RWPE2 (cell line): ENCODE results near the gene ELOVL7.

Experiments
- ATAC-seq: fragments of 200-7000 bp; cut with Tn5 transposase; 3 replicates; pipeline ENCODE4 v1.9.1; 2021; ENCODE audit warnings: low read depth
- DNase-seq: peaks from one replicate; pipeline ENCODE4 v3.0.0-alpha.2; 2020; ENCODE audit warnings: low spot score
- H3K27ac ChIP-seq: fragments of 450-650 bp; 2 replicates; pipeline ENCODE4 v1.5.1; 2017; ENCODE audit warnings: mild to moderate bottlenecking; ENCODE audit not compliant: poor library complexity, severe bottlenecking
- H3K27me3 ChIP-seq: fragments of 250-450 bp; sonication (Bioruptor Pico); 2 replicates; pipeline ENCODE4 v1.5.1; 2021; ENCODE audit warnings: mild to moderate bottlenecking, moderate library complexity; ENCODE audit not compliant: insufficient read depth, poor library complexity, severe bottlenecking
- H3K36me3 ChIP-seq: fragments of 250-450 bp; sonication (Bioruptor Pico); 2 replicates; pipeline ENCODE4 v1.5.1; 2020; ENCODE audit warnings: low read depth, mild to moderate bottlenecking, moderate library complexity
- H3K4me1 ChIP-seq: fragments of 250-450 bp; sonication (Bioruptor Pico); 2 replicates; pipeline ENCODE4 v1.5.1; 2021; ENCODE audit warnings: mild to moderate bottlenecking, moderate library complexity; ENCODE audit not compliant: insufficient read depth, poor library complexity, severe bottlenecking
- H3K4me3 ChIP-seq: fragments of 250-450 bp; sonication (Bioruptor Pico); 2 replicates; pipeline ENCODE4 v1.5.1; 2021; ENCODE audit warnings: mild to moderate bottlenecking, moderate library complexity; ENCODE audit not compliant: severe bottlenecking
- H3K9me3 ChIP-seq: fragments of 250-450 bp; sonication (Bioruptor Pico); 2 replicates; pipeline ENCODE4 v1.5.1; 2021; ENCODE audit warnings: mild to moderate bottlenecking, moderate library complexity; ENCODE audit not compliant: severe bottlenecking
- CTCF ChIP-seq: fragments of 450-650 bp; IDR thresholded peaks from one replicate; pipeline ENCODE4 v1.5.1; 2017; ENCODE audit warnings: mild to moderate bottlenecking, moderate library complexity; ENCODE audit not compliant: poor library complexity, severe bottlenecking

Gene ELOVL7

GRCh38 chr5:60836131-60836530, 7.9 kb downstream of the ELOVL7 start:
- Histone ChIP-seq H3K9me3 (no peaks in the 10 kb centered on the region), H3K27ac (no peak overlapping the region), H3K4me1 (peaks cover 10% of the 10 kb centered on the region), H3K4me3 (no peak overlapping the region), H3K27me3 (no peaks in the 10 kb centered on the region), H3K36me3 (no peaks in the 10 kb centered on the region)
- ATAC-seq (no peak), DNase-seq (no peak)
- TF ChIP-seq CTCF, result no peak

GRCh38 chr5:60835554-60835953, 8.5 kb downstream of the ELOVL7 start:
- peak; percentile 55 for ATAC-seq
- Histone ChIP-seq H3K4me1 (peaks cover 10% of the 10 kb centered on the region), H3K36me3 (no peaks in the 10 kb centered on the region), H3K4me3 (no peak overlapping the region), H3K27ac (no peak overlapping the region), H3K9me3 (no peaks in the 10 kb centered on the region), H3K27me3 (no peaks in the 10 kb centered on the region)
- TF ChIP-seq CTCF, result no peak
- no peak for DNase-seq

GRCh38 chr5:60833520-60833919, 10.5 kb downstream of the ELOVL7 start:
- H3K4me3 ChIP-seq, result no peak overlapping the region
- H3K9me3 ChIP-seq, result no peaks in the 10 kb centered on the region
- no peak overlapping the region for H3K27ac ChIP-seq
- no peaks in the 10 kb centered on the region for H3K27me3 ChIP-seq
- no peak for TF ChIP-seq CTCF
- peaks cover 10% of the 10 kb centered on the region for H3K4me1 ChIP-seq
- DNase-seq (no peak), ATAC-seq (no peak)
- H3K36me3 ChIP-seq, result no peaks in the 10 kb centered on the region

GRCh38 chr5:60830581-60831127, 13.4 kb downstream of the ELOVL7 start:
- no peak for DNase-seq
- TF ChIP-seq CTCF, result no peak
- no peak for ATAC-seq
- Histone ChIP-seq H3K36me3 (no peaks in the 10 kb centered on the region), H3K27ac (no peak overlapping the region), H3K4me3 (no peak overlapping the region), H3K9me3 (no peaks in the 10 kb centered on the region), H3K27me3 (no peaks in the 10 kb centered on the region), H3K4me1 (peaks cover 5% of the 10 kb centered on the region)

- Histone ChIP-seq H3K4me1 (no peaks in the 10 kb centered on the region), H3K27me3 (no peaks in the 10 kb centered on the region), H3K36me3 (no peaks in the 10 kb centered on the region), H3K9me3 (no peaks in the 10 kb centered on the region), H3K27ac (no peak overlapping the region), H3K4me3 (no peak overlapping the region)
- no peak for TF ChIP-seq CTCF
- ATAC-seq, result peak; percentile 38; the same call in 1 of the 3 replicates
- no peak for DNase-seq
Measured at GRCh38 chr5:60829490-60830266, 14.4 kb downstream of the ELOVL7 start.
